Osteocyte (in vitro differentiated cells): ENCODE results near the gene DBT. TPM values are rescaled to one million over a fixed set of nuclear protein-coding genes. Genes with fewer than 3 reads are reported as not detected.

ENCODE experiments used
- DNase-seq: peaks from one replicate; pipeline ENCODE4 v3.0.0; 2021; ENCODE audit warnings: mixed read lengths; ENCODE audit not compliant: unreplicated experiment; ENCODE audit errors: extremely low spot score
- H3K27ac Mint-ChIP-seq: one replicate; pipeline ENCODE4 v1.8.0; 2021; ENCODE audit warnings: mild to moderate bottlenecking, mixed read lengths; ENCODE audit not compliant: unreplicated experiment
- H3K27me3 Mint-ChIP-seq: one replicate; pipeline ENCODE4 v1.8.0; 2021; ENCODE audit warnings: mixed read lengths; ENCODE audit not compliant: unreplicated experiment
- H3K36me3 Mint-ChIP-seq: one replicate; pipeline ENCODE4 v1.8.0; 2021; ENCODE audit warnings: mixed read lengths; ENCODE audit not compliant: unreplicated experiment
- H3K4me1 Mint-ChIP-seq: one replicate; pipeline ENCODE4 v1.8.0; 2021; ENCODE audit warnings: mixed read lengths; ENCODE audit not compliant: unreplicated experiment
- H3K4me3 Mint-ChIP-seq: one replicate; pipeline ENCODE4 v1.8.0; 2021; ENCODE audit warnings: mild to moderate bottlenecking, moderate library complexity, mixed read lengths; ENCODE audit not compliant: unreplicated experiment
- H3K9me3 Mint-ChIP-seq: one replicate; pipeline ENCODE4 v1.8.0; 2021; ENCODE audit warnings: mixed read lengths; ENCODE audit not compliant: unreplicated experiment
- CTCF ChIP-seq: fragments of 200-600 bp; sonication (generic); IDR thresholded peaks from 2 replicates; pipeline ENCODE4 v1.5.0; 2021; ENCODE audit warnings: antibody characterized with exemption, mild to moderate bottlenecking, moderate library complexity
- total RNA-seq: library from RNA; stranded (reverse); gene quantifications from 2 replicates; pipeline ENCODE4 v1.2.1, GENCODE V29; 2021

Gene DBT
- total RNA-seq, 1 donor from 2014 or later = 13.0 TPM

- Mint-ChIP-seq H3K9me3 (no peaks in the 10 kb centered on the region), H3K36me3 (peaks cover 34% of the 10 kb centered on the region), H3K27ac (no peak overlapping the region), H3K4me1 (no peaks in the 10 kb centered on the region), H3K4me3 (no peak overlapping the region), H3K27me3 (no peaks in the 10 kb centered on the region)
- no peak for TF ChIP-seq CTCF
- DNase-seq = no peak
Observed at GRCh38 chr1:100231721-100232120, 17.9 kb downstream of the DBT start.

DNA sequence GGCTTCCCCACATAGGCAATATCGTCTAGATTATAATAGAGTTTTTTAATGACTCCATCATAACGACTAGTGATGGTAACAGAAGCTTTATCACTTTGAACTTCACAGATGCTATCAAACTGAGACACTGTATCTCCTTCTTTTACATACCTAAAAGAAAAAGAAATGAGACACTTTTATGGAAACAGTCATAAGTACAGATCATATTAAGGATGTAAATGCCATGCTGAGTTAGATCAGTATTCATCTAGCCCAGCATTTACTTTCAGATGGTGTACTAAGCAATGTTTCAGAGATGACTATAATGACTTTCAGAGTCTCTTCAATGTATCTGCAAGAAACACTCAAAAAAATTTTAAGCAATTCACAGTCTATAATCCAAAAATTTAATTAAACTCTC is 18.9 kb downstream of the DBT start:
- no peak for DNase-seq
- peaks cover 33% of the 10 kb centered on the region for H3K36me3 Mint-ChIP-seq
- no peak for TF ChIP-seq CTCF
- H3K27ac Mint-ChIP-seq = no peak overlapping the region
- H3K9me3 Mint-ChIP-seq = no peaks in the 10 kb centered on the region
- H3K4me1 Mint-ChIP-seq = no peaks in the 10 kb centered on the region
- no peak overlapping the region for H3K4me3 Mint-ChIP-seq
- H3K27me3 Mint-ChIP-seq = no peaks in the 10 kb centered on the region

DNA sequence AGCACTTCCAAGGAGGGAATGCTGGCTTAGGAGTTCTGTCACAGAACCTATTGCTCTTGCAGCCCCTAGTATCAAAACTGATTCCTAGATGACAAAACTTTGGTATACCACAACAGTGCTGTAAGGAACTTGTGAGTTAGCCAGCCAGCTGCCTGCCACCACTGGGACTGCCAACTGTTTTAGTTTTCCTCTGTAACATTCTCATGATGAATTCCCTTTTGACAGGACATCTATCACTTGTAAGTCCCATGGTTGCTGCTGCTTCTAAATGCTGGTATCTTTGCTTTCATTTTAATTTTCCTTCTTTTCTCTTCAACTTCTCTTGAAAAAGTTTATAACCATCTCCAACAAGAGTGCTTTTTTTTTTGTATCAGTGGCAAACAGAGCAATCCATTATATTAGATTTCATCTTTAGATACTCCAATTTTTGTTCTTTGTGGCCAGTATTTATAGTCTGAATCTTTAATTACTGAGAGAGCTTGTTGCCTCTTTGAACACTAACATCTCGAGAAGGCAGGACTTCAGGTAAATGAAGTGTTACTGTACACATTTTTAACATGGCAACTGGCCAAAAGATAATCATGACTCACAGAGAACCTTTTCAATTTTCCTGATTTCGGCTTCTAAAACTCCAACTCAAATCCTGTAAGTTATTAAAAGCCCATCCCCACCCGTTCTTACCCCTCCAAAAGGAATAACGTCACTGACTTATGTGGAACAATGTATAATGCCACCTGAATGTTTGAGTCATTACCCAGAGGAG is 19.8 kb downstream of the DBT start:
- H3K4me1 Mint-ChIP-seq = no peaks in the 10 kb centered on the region
- H3K4me3 Mint-ChIP-seq = no peak overlapping the region
- H3K9me3 Mint-ChIP-seq = no peaks in the 10 kb centered on the region
- no peak overlapping the region for H3K27ac Mint-ChIP-seq
- H3K36me3 Mint-ChIP-seq = peaks cover 32% of the 10 kb centered on the region
- H3K27me3 Mint-ChIP-seq = no peaks in the 10 kb centered on the region
- TF ChIP-seq CTCF = no peak
- DNase-seq = no peak

- DNase-seq = no peak
- no peaks in the 10 kb centered on the region for H3K4me1 Mint-ChIP-seq
- H3K4me3 Mint-ChIP-seq = no peak overlapping the region
- no peak for TF ChIP-seq CTCF
- no peaks in the 10 kb centered on the region for H3K9me3 Mint-ChIP-seq
- H3K27me3 Mint-ChIP-seq = no peaks in the 10 kb centered on the region
- H3K36me3 Mint-ChIP-seq = peaks cover 17% of the 10 kb centered on the region
- H3K27ac Mint-ChIP-seq = no peak overlapping the region
Observed at GRCh38 chr1:100222428-100222827, 27.2 kb downstream of the DBT start.

- TF ChIP-seq CTCF = no peak
- Mint-ChIP-seq H3K27me3 (no peaks in the 10 kb centered on the region), H3K27ac (no peak overlapping the region), H3K9me3 (no peaks in the 10 kb centered on the region), H3K36me3 (peaks cover 23% of the 10 kb centered on the region), H3K4me3 (no peak overlapping the region), H3K4me1 (no peaks in the 10 kb centered on the region)
- DNase-seq = no peak
Observed at GRCh38 chr1:100219883-100220282, 29.8 kb downstream of the DBT start.
